T-helper 1 cell treated with Interleukin-12 subunit alpha and Interleukin-12 subunit beta and Interleukin-4 antibody, amounts not matched to agents 30 ng/mL and 1 ng/mL, for 36 hours (primary cell): ENCODE measurements around the gene LDLRAD1. TPM values are rescaled to one million over a fixed set of nuclear protein-coding genes. Genes with fewer than 3 reads are reported as not detected.
"Not testable (repeated sequence)": the region's sequence is repeated elsewhere in the genome, so short reads cannot be mapped to it uniquely, and the experiment has no call there.

Experiments
- intact Hi-C: fragments of 100-400 bp; cut with micrococcal nuclease; formaldehyde crosslinking; loops from one replicate; pipeline ENCODE4 v1.15.1; 2024
- total RNA-seq: library from RNA; stranded (reverse); gene quantifications from 2 replicates; pipeline ENCODE4 v1.2.3, GENCODE V29; 2022

LDLRAD1 gene
- total RNA-seq, 1 donor from 2014 or later = not detected

- intact Hi-C loops = no loop called here
These were observed 649 bp upstream of the LDLRAD1 start for GRCh38 chr1:54018635-54019034.

- intact Hi-C loops = no loop called here
These were observed 1.4 kb downstream of the LDLRAD1 start for GRCh38 chr1:54016343-54017282.

DNA sequence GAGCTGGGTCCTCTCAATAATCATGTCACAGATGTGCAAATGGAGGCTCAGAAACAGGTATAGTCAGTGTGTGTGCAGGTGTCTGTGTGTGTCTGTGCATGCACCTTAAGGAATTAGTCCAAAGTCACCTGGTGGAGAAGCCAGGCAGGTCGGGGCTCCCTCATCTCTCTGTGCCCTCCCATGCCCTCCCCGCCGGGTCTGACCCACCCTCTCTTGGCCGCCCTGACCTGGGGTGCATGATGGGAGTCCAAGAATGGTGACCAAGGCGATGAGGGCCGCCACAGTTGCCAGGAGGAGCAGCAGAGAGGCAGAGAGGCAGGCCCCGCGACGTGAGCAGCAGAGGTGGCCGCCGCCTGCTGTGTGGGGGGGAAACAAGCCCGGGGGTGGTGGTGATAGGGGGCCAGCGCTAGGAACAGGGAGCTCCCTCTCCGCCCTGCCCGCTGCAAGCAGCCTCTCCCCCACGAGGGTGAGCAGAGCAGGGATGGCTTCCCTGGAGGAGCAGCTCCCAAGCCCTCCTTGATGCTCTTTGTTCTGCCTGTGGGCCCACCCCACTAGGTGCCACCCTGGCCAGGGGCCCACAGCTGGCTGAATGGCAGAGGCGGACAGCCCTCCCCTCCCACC, 3.9 kb downstream of the LDLRAD1 start:
- intact Hi-C loops = no loop called here

DNA sequence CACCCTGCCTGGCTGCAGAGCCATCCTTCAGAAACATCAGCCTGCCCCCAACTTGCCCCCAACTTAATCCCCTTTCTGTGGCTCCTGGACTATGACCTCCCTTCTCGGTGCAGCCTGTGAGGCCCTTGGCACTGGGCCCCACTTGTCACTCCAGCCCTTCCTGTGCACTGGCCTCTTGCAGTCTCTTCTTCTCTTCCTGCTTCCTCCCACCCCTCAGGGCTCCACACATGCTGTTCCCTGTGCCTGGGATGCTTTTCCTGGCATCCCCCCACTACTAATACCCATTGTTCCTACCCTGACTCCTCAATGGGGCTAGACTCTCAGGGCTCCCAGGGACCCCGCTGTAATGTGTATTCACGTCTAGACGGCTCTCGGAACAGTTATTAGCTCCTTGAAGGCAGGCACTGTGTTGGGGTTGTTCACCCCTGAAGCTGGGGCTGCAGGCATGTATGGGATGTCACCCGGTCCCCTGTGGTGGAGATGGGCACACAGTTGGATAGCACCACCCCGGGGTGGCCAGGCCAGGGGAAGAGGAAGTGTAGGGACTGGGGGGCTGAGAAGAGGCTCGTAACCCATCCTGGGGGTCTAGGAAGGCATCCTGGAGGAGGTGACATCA, 4.5 kb downstream of the LDLRAD1 start:
- intact Hi-C loops = no loop called here

GRCh38 chr1:54012863-54013262, 5.1 kb downstream of the LDLRAD1 start:
- intact Hi-C loops = no loop called here

GRCh38 chr1:54012008-54012325, 6.0 kb downstream of the LDLRAD1 start:
- intact Hi-C loops = no loop called here

DNA sequence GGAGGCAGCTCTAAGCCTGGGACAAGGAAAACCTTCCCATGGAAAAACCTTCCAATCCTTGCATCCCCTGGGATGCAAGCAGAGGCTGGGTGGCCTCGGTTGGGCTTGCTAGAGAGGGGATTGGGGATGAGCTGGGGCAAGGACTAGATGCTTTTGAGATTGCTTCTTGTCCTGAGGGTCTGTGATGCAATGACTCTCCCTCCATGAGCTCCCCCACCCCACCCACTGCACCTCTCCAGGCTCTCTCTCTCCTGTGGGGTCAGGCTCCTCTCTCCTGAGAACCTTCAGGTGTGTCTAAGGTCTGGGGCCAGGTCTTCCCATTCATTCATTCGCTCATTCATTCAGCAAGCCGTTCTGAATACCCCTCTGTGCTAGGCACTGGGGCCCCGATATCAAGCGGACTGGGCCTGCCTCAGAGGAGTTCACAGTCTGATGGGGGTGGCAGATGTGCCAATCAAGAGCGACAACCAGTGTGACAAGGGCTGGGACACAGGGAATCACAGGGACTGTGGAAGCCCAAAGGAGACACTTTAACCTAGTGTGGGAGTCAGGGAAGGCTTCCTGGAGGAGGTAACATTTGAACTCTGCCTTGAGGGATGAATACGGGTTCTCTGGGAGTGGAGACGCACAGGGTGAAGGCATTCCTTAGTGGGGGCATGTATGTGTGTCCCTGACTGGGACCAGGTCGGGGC, 6.5 kb downstream of the LDLRAD1 start:
- intact Hi-C loops = no loop called here

- intact Hi-C loops = no loop called here
These were observed 7.4 kb downstream of the LDLRAD1 start for GRCh38 chr1:54010415-54011117.

- intact Hi-C loops = no loop called here
These were observed 8.6 kb downstream of the LDLRAD1 start for GRCh38 chr1:54009406-54009805.

DNA sequence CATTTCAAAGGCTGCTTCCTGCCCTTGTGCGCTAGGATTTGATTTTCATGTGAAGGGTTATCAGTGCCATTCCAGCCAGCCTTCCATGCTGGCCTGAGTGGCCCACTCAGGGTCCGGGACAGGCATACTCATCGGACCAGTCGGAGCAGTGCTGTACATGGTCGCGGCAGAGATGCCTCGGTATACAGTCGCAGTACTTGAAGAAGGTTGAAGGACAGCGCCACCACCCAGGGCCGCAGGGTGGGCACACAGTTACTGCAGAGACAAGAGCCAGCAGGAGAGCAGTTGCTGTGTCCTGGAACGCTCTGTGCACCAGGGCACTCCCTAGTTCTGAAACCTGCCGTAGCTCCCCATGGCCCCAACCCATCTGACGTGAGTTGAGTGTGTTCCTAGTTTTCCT, 9.1 kb downstream of the LDLRAD1 start:
- intact Hi-C loops = no loop called here

DNA sequence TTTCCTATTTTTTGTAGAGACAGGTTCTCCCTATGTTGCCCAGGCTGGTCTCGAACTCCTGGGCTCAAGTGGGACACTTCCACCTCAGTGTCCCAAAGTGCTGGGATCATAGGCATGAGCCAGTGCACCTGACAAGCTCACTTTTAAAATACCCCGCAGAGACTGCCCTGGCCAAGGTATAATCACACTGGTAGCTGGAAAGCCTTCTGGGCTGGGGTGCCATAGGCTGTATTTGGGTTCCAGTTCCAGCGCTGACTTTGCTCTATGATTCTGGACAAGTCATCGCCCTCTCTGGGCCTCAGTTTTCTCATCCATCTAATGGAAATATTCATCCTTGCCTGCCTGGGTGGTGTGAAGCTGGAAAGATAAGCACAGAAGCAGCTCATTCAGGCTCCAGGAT, 10.4 kb downstream of the LDLRAD1 start:
- intact Hi-C loops = no loop called here

DNA sequence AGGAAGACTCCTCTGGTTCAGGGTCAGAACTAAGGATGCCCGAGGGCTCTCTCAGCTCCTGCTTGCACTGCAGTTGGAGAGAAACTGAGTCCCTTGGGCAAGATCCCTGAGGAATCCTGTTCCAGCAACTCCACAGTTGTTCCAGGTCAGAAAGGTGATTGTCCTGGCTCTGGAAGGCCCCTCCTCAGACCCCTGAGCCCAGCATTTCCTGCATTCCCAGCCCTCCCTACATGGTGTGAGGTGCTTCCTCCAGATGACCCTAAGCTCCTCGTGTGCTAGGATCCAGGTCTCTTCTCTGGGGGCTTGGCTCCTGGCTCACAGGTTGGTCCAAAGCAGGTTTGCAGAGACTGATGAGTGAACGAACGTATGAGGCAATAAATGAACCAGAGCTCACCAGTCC, 11.5 kb downstream of the LDLRAD1 start:
- intact Hi-C loops = no loop called here

DNA sequence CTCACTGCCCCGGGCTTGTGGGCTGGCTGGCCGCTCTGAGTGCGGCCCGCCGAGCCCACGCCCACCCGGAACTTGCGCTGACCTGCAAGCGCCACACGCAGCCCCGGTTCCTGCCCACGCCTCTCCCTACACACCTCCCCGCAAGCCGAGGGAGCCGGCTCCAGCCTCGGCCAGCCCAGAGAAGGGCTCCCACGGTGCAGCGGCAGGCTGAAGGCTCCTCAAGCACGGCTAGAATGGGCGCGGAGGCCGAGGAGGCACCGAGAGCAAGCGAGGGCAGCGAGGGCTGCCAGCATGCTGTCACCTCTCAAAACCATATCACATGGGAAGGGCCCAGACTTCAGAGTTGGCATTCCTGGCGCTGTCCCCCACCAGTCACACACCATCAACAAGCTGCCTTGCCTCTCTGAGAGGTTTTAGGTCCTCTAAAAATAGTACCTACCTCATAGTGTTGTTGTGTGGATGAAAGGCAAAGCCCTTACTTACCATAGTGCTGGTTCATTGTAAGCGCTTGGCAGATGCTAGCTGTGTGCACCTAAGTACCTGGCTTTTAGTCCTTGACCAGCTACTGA, 13.4 kb downstream of the LDLRAD1 start:
- intact Hi-C loops = no loop called here

- intact Hi-C loops = not testable (repeated sequence)
These were observed 14.1 kb downstream of the LDLRAD1 start for GRCh38 chr1:54003750-54004480.

DNA sequence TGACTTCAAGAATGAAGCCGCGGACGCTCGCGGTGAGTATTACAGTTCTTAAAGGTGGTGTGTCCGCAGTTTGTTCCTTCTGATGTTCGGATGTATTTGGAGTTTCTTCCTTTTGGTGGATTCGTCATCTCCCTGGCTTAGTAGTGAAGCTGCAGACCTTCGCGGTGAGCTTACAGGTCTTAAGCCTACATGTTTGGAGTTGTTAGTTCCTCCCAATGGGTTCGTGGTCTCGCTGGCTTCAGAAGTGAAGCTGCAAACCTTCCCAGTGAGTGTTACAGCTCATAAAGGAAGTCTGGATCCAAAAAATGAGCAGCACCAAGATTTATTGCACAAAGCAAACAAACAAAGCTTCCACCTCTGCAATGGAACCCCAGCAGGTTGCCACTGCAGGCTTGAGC, 14.7 kb downstream of the LDLRAD1 start:
- intact Hi-C loops = no loop called here

GRCh38 chr1:54002544-54003248, 15.3 kb downstream of the LDLRAD1 start:
- intact Hi-C loops = no loop called here

DNA sequence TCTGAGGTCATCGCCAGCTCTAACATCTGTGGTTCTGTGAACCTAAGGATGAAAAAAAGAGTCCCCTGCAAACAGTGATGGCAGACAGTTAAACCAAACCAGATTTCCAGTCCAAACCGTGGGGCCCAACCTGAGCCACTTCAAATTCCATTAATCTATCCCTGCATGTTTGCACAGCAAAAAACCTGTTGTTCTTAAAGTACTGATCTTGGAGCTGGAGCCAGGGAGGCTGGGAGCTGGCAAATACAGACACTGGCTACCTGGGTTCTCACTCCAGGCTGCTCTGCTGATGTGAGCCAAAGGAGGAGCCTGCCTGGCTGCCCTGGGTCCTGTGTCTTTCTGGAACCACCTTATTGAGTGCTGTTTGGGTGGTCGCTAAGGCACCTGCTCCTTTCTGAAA, 16.4 kb downstream of the LDLRAD1 start:
- intact Hi-C loops = no loop called here

DNA sequence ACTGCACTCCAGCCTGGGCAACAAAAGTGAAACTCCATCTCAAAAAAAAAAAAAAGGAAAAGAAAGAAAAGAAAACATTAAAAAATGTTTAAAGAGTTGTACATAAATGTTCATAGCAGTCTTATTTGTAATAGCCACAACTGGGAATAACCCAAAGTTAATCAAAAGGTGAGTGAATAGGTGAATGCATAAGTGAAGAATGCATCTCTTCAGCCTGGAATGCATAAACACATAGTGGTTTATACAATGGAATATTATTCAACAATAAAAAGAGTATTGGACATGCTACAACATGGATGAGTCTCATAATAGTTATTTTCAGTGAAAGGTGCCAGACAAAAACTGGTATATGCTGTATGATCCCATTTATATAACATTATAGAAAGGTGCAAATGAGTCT, 18.1 kb downstream of the LDLRAD1 start:
- intact Hi-C loops = no loop called here

DNA sequence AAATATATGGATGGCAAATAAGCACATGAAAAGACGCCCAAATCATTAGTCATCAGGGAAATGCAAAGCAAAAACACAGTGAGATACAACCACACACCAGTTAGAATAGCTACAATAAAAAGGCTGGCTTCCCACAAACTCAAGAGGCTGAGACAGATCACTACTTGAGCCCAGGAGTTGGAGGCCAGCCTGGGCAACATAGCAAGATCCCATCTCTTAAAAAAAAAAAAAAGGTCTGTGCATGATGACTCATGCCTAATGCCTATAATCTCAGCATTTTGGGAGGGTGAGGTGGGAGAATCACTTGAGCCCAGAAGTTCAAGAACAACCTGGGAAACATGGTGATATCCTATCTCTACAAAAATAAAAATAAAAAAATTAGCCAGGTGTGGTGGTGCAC, 19.8 kb downstream of the LDLRAD1 start:
- intact Hi-C loops = no loop called here

DNA sequence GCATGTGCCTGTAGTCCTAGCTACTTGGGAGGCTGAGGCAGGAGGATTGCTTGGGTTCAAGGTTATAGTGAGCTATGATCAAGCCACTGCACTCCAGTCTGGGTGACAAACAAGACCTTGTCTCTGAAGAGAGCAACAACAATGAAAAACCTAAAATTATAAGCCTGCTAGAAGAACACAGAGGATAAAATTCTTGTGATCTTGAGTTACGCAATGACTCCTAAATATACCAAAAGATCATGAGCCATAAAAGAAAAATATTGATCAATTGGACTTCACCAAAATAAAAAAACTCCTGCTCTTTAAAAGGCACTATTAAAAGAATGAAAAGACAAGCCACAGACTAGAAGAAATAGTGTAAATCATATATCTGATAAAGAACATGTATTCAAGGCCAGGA, 22.3 kb downstream of the LDLRAD1 start:
- intact Hi-C loops = no loop called here
